HG03342 (cell line): Measurements from ENCODE around the gene TIPRL.
A peak's percentile ranks its signal among the peaks of the same experiment; 100 is the strongest.
"Not testable (repeated sequence)": the region's sequence is repeated elsewhere in the genome, so short reads cannot be mapped to it uniquely, and the experiment has no call there.

ENCODE experiments used
- ATAC-seq: cut with Tn5 transposase; IDR thresholded peaks from one replicate; pipeline ENCODE4 v1.9.1; 2021; ENCODE audit warnings: mild to moderate bottlenecking, moderate library complexity; ENCODE audit not compliant: unreplicated experiment

TIPRL gene

GRCh38 chr1:168178638-168179437 is at the start of gene TIPRL:
Gene TIPRL (plus strand): TSS chr1:168178962. CDS start chr1:168179078, 116 bp downstream.
- ATAC-seq, result peak; percentile 91

- ATAC-seq, result no peak
These were observed 48.8 kb upstream of the TIPRL start for GRCh38 chr1:168129933-168130332.

GRCh38 chr1:168134132-168134531 is 44.6 kb upstream of the TIPRL start:
- ATAC-seq, result no peak

GRCh38 chr1:168134642-168135041 is 44.1 kb upstream of the TIPRL start:
- no peak for ATAC-seq

GRCh38 chr1:168135116-168135920 is 43.4 kb upstream of the TIPRL start:
- no peak for ATAC-seq

GRCh38 chr1:168135921-168136708 is 42.6 kb upstream of the TIPRL start:
- ATAC-seq, result no peak

- ATAC-seq, result no peak
These were observed 41.9 kb upstream of the TIPRL start, which contains the start of gene GPR161 for GRCh38 chr1:168136709-168137514. Gene GPR161 (minus strand): TSS chr1:168136930. CDS start chr1:168104850, 32,080 bp downstream.

- ATAC-seq, result no peak
These were observed 41.3 kb upstream of the TIPRL start for GRCh38 chr1:168137515-168137821.

GRCh38 chr1:168138134-168138533 is 40.6 kb upstream of the TIPRL start:
- ATAC-seq, result no peak

GRCh38 chr1:168139070-168139469 is 39.7 kb upstream of the TIPRL start:
- no peak for ATAC-seq

- no peak for ATAC-seq
These were observed 36.8 kb upstream of the TIPRL start for GRCh38 chr1:168141871-168142385.

- ATAC-seq, result peak; percentile 94
These were observed 33.3 kb upstream of the TIPRL start for GRCh38 chr1:168145184-168146159.

GRCh38 chr1:168146160-168146539 is 32.6 kb upstream of the TIPRL start:
- ATAC-seq, result no peak

GRCh38 chr1:168146626-168147025 is 32.1 kb upstream of the TIPRL start:
- ATAC-seq, result no peak

- peak; percentile 80 for ATAC-seq
These were observed 29.8 kb upstream of the TIPRL start for GRCh38 chr1:168148916-168149315.

GRCh38 chr1:168150283-168150682 is 28.5 kb upstream of the TIPRL start:
- ATAC-seq, result no peak

- ATAC-seq, result no peak
These were observed 26.8 kb upstream of the TIPRL start for GRCh38 chr1:168151935-168152334.

GRCh38 chr1:168154707-168155106 is 24.1 kb upstream of the TIPRL start:
- not testable (repeated sequence) for ATAC-seq

GRCh38 chr1:168155910-168156309 is 22.9 kb upstream of the TIPRL start:
- ATAC-seq, result no peak
